ENCODE results near the gene PHOX2B.

Gene PHOX2B

DNA sequence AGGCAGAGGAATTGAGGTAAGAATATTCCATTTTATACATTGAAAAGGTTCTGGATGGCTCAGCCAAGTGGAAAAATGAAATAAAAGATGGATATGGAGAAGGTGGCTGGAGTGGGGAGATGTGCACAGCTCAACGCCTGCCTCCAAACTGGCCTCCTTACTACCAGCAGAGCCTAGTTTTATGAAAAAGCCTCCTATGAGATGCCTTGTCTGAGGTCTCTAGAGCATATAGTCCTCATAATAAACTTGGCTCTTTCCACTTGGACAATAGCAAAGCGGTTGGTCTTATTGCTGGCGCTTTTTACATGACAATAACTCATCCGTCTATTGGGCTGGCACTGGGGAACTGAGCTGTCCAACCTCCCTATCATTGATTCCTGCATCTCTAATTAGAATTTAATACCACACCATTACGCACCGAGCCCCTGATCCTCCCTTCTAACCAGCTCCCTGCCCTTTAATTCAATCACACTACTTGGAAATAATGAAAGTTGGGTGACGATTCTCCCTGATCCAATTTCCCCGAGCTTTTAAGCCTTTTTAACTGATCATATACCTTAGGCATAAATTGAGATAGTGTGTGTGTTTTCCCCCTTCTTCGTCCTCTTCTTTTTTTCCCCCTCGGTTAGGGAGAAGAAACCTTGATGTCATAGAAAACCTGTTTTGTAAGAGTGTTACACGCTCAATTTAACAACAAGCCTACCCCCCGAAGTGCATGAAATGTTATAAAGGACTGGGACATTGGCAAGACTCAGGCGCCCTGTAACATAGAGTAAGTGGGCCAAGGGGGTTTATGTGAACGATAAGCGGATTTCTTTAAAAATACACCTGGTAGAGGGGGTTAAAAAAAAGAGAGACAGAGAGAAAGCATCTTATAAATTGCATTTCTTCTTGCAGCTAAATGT is at the start of gene PHOX2B:
PHOX2B (minus strand) TSS at position 155 of the 905 bp plus-strand sequence; CDS start at position 40, 115 bp downstream.
- no peaks in the 10 kb centered on the region for H3K36me3 ChIP-seq (ENCODE audit: control insufficient read depth in 2 of 2, insufficient read depth in 2 of 2, low read length in 2 of 2)
- peaks cover 4% of the 10 kb centered on the region for H3K4me1 ChIP-seq (ENCODE audit: control insufficient read depth, insufficient read depth, low read length)
- no peak within 1 kb of the TSS for H3K27ac ChIP-seq (ENCODE audit: low read length)
- H3K9me3 ChIP-seq (ENCODE audit: control insufficient read depth in 2 of 2, low read length in 2 of 2): peaks cover 0 to 3% of the 10 kb centered on the region in 2 donors
- H3K27me3 ChIP-seq (ENCODE audit: control insufficient read depth in 1 of 2, insufficient read depth in 2 of 2, low read length in 2 of 2): peaks cover 55 to 65% of the 10 kb centered on the region in 2 donors
- no peak within 1 kb of the TSS for H3K4me3 ChIP-seq (ENCODE audit: low read length in 2 of 2)
- H3K9ac ChIP-seq (ENCODE audit: low read length in 2 of 2): no peak within 1 kb of the TSS

DNA sequence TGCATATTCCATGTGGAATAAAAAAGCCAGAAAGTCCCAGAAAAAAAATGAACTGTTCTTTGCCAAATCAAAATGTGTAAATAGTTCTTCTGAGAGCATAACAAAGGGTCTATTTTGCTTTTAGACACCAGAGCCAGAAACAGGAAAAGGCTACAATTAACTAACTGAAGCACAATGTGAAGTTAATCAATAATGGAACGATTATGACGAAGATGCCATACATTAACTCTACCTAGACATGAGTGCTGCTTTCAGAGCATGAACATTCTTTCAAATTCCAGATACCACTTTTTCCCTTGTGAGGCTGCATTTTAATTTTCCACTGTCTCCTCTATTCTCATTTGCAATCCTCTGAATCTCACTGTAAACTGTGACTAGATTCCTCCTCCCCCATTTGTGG is 48.7 kb upstream of the PHOX2B start:
- Histone ChIP-seq H3K4me3 (ENCODE audit: low read length in 2 of 2) (no peak overlapping the region), H3K4me1 (ENCODE audit: control insufficient read depth, insufficient read depth, low read length) (no peaks in the 10 kb centered on the region), H3K9ac (ENCODE audit: low read length in 2 of 2) (no peak overlapping the region), H3K27me3 (ENCODE audit: control insufficient read depth in 1 of 2, insufficient read depth in 2 of 2, low read length in 2 of 2) (peaks cover 0 to 4% of the 10 kb centered on the region in 2 donors), H3K9me3 (ENCODE audit: control insufficient read depth in 2 of 2, low read length in 2 of 2) (no peaks in the 10 kb centered on the region), H3K36me3 (ENCODE audit: control insufficient read depth in 2 of 2, insufficient read depth in 2 of 2, low read length in 2 of 2) (no peaks in the 10 kb centered on the region), H3K27ac (ENCODE audit: low read length) (no peak overlapping the region)

GRCh38 chr4:41796545-41797210 is 48.2 kb upstream of the PHOX2B start:
- Histone ChIP-seq H3K27me3 (ENCODE audit: control insufficient read depth in 1 of 2, insufficient read depth in 2 of 2, low read length in 2 of 2) (peaks cover 0 to 2% of the 10 kb centered on the region in 2 donors), H3K9ac (ENCODE audit: low read length in 2 of 2) (no peak overlapping the region), H3K9me3 (ENCODE audit: control insufficient read depth in 2 of 2, low read length in 2 of 2) (no peaks in the 10 kb centered on the region), H3K36me3 (ENCODE audit: control insufficient read depth in 2 of 2, insufficient read depth in 2 of 2, low read length in 2 of 2) (no peaks in the 10 kb centered on the region), H3K27ac (ENCODE audit: low read length) (no peak overlapping the region), H3K4me1 (ENCODE audit: control insufficient read depth, insufficient read depth, low read length) (no peaks in the 10 kb centered on the region), H3K4me3 (ENCODE audit: low read length in 2 of 2) (no peak overlapping the region)

DNA sequence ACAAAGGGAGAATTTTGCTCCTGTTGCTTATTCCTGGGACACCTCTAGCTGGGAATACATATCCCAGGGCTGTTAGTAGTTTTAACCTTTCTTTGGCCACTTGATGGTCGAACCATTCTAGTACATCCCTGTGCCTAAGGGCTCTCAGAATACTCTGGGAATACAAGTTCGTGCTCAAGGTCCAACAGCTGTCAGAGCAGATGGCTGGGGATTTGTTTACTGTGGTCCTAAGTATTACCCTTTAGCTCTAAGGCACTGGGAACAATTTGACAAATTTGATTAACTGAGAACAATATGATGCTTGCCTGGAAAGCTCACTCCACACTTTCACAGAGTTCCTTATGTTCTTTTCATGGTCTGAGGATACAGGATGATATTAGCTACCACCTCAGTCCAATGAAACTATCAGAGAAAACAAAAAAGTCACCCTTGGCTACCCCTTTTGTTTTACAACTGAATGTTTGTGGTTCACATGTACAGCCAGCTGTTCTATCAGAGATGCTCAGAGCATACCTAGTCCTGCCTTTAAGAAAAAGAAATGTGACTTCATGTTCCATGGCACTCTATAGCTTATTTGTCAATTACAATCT is 47.4 kb upstream of the PHOX2B start:
- peaks cover 0 to 4% of the 10 kb centered on the region in 2 donors for H3K27me3 ChIP-seq (ENCODE audit: control insufficient read depth in 1 of 2, insufficient read depth in 2 of 2, low read length in 2 of 2)
- no peak overlapping the region for H3K9ac ChIP-seq (ENCODE audit: low read length in 2 of 2)
- no peak overlapping the region for H3K27ac ChIP-seq (ENCODE audit: low read length)
- H3K36me3 ChIP-seq (ENCODE audit: control insufficient read depth in 2 of 2, insufficient read depth in 2 of 2, low read length in 2 of 2): no peaks in the 10 kb centered on the region
- no peaks in the 10 kb centered on the region for H3K4me1 ChIP-seq (ENCODE audit: control insufficient read depth, insufficient read depth, low read length)
- no peak overlapping the region for H3K4me3 ChIP-seq (ENCODE audit: low read length in 2 of 2)
- no peaks in the 10 kb centered on the region for H3K9me3 ChIP-seq (ENCODE audit: control insufficient read depth in 2 of 2, low read length in 2 of 2)

DNA sequence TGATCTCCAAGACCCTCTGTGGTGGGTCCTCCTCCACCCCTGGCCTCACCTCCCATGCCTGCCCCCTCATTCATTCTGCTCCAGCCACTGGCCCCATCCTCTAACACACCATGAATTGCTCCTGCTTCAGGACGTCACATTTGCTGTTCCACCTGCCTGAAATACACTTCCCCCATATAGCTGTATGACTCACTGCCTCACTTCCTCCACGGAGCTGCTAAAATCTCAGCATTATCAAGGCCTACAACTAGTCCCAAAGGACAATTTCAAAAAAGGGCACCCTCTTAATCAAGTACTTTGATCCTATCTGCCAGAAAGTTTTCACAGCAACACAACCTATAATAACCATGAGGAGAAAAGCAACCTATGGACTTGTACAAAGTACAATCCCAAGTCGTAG is 43.6 kb upstream of the PHOX2B start:
- H3K9me3 ChIP-seq (ENCODE audit: control insufficient read depth in 2 of 2, low read length in 2 of 2): no peaks in the 10 kb centered on the region
- no peaks in the 10 kb centered on the region for H3K36me3 ChIP-seq (ENCODE audit: control insufficient read depth in 2 of 2, insufficient read depth in 2 of 2, low read length in 2 of 2)
- no peaks in the 10 kb centered on the region for H3K4me1 ChIP-seq (ENCODE audit: control insufficient read depth, insufficient read depth, low read length)
- peaks cover 0 to 3% of the 10 kb centered on the region in 2 donors for H3K27me3 ChIP-seq (ENCODE audit: control insufficient read depth in 1 of 2, insufficient read depth in 2 of 2, low read length in 2 of 2)
- no peak overlapping the region for H3K4me3 ChIP-seq (ENCODE audit: low read length in 2 of 2)
- H3K27ac ChIP-seq (ENCODE audit: low read length): no peak overlapping the region
- no peak overlapping the region for H3K9ac ChIP-seq (ENCODE audit: low read length in 2 of 2)

- H3K9ac ChIP-seq (ENCODE audit: low read length in 2 of 2): no peak overlapping the region
- peaks cover 0 to 3% of the 10 kb centered on the region in 2 donors for H3K27me3 ChIP-seq (ENCODE audit: control insufficient read depth in 1 of 2, insufficient read depth in 2 of 2, low read length in 2 of 2)
- H3K4me3 ChIP-seq (ENCODE audit: low read length in 2 of 2): no peak overlapping the region
- H3K9me3 ChIP-seq (ENCODE audit: control insufficient read depth in 2 of 2, low read length in 2 of 2): no peaks in the 10 kb centered on the region
- no peaks in the 10 kb centered on the region for H3K4me1 ChIP-seq (ENCODE audit: control insufficient read depth, insufficient read depth, low read length)
- H3K36me3 ChIP-seq (ENCODE audit: control insufficient read depth in 2 of 2, insufficient read depth in 2 of 2, low read length in 2 of 2): no peaks in the 10 kb centered on the region
- no peak overlapping the region for H3K27ac ChIP-seq (ENCODE audit: low read length)
Measured at GRCh38 chr4:41791557-41791956, 43.0 kb upstream of the PHOX2B start.

DNA sequence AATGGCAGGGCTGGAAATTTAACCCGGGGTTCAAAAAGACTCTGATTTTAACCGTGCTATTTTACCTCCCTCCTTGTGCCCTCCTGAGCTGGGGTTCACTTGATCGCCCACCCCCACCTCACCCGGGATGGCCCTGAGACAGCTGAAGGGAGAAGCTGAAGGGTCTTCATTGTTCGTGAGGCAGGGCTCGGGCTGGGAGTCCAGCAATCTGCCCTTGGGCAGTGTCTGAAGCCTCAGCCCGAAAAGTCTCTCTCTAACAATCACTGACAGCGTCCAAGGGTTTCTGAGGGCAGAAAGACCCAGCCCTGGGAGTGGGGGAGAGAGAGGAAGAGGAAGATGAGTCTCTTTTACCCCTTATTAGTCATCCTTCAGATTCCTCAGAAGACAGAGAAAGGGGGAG is 39.4 kb upstream of the PHOX2B start:
- no peak overlapping the region for H3K27ac ChIP-seq (ENCODE audit: low read length)
- H3K9ac ChIP-seq (ENCODE audit: low read length in 2 of 2): no peak overlapping the region

DNA sequence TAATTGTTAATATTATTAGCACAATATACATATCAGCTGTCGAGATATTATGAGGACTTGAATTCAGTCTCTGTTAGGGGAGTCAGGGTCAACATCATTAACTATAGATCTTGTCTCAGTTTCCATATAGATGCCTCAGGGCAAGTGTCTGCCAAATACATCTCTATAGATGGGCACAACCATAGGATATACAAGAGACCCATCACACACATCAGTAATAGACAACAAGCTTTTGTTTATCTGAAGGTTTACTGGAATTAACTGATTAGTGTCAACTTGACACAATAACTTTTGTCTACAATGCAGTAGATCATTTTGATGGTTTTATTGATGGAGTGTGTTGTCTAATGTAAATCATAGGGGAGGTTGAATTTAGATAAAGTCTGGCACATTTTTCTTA is 37.1 kb upstream of the PHOX2B start:
- Histone ChIP-seq H3K36me3 (ENCODE audit: control insufficient read depth in 2 of 2, insufficient read depth in 2 of 2, low read length in 2 of 2) (no peaks in the 10 kb centered on the region), H3K4me1 (ENCODE audit: control insufficient read depth, insufficient read depth, low read length) (no peaks in the 10 kb centered on the region), H3K27me3 (ENCODE audit: control insufficient read depth in 1 of 2, insufficient read depth in 2 of 2, low read length in 2 of 2) (no peaks in the 10 kb centered on the region), H3K4me3 (ENCODE audit: low read length in 2 of 2) (no peak overlapping the region), H3K9me3 (ENCODE audit: control insufficient read depth in 2 of 2, low read length in 2 of 2) (no peaks in the 10 kb centered on the region), H3K9ac (ENCODE audit: low read length in 2 of 2) (no peak overlapping the region), H3K27ac (ENCODE audit: low read length) (no peak overlapping the region)

More for the DNA sequence above, 39.4 kb upstream of the PHOX2B start:
- peaks cover 0 to 3% of the 10 kb centered on the region in 2 donors for H3K27me3 ChIP-seq (ENCODE audit: control insufficient read depth in 1 of 2, insufficient read depth in 2 of 2, low read length in 2 of 2)
- H3K4me3 ChIP-seq (ENCODE audit: low read length in 2 of 2): no peak overlapping the region
- H3K4me1 ChIP-seq (ENCODE audit: control insufficient read depth, insufficient read depth, low read length): no peaks in the 10 kb centered on the region
- H3K9me3 ChIP-seq (ENCODE audit: control insufficient read depth in 2 of 2, low read length in 2 of 2): no peaks in the 10 kb centered on the region
- no peaks in the 10 kb centered on the region for H3K36me3 ChIP-seq (ENCODE audit: control insufficient read depth in 2 of 2, insufficient read depth in 2 of 2, low read length in 2 of 2)

- no peaks in the 10 kb centered on the region for H3K27me3 ChIP-seq (ENCODE audit: control insufficient read depth in 1 of 2, insufficient read depth in 2 of 2, low read length in 2 of 2)
- no peaks in the 10 kb centered on the region for H3K4me1 ChIP-seq (ENCODE audit: control insufficient read depth, insufficient read depth, low read length)
- no peak overlapping the region for H3K4me3 ChIP-seq (ENCODE audit: low read length in 2 of 2)
- no peak overlapping the region for H3K27ac ChIP-seq (ENCODE audit: low read length)
- no peaks in the 10 kb centered on the region for H3K36me3 ChIP-seq (ENCODE audit: control insufficient read depth in 2 of 2, insufficient read depth in 2 of 2, low read length in 2 of 2)
- no peak overlapping the region for H3K9ac ChIP-seq (ENCODE audit: low read length in 2 of 2)
- no peaks in the 10 kb centered on the region for H3K9me3 ChIP-seq (ENCODE audit: control insufficient read depth in 2 of 2, low read length in 2 of 2)
Measured at GRCh38 chr4:41784191-41784979, 35.9 kb upstream of the PHOX2B start.

DNA sequence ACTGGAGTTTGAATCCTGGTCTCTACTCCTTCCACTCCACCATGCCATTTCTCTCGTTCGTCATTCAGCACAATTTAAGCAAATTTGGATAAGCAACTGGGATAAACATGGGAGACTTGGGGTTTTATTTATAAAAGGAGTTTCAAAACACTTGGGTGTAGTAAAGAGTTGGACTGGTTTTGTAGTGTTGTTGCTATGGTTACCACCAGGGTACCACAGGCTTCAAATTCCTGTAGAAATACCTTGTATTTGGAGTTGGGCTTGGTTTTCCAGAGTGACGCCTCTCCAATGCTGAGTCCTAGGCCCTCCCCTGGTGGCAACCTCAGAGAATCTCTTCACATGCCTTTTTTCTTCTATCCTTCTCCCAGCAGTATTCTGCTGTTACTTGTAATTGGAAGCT is 27.9 kb upstream of the PHOX2B start:
- H3K27me3 ChIP-seq (ENCODE audit: control insufficient read depth in 1 of 2, insufficient read depth in 2 of 2, low read length in 2 of 2): no peaks in the 10 kb centered on the region
- H3K27ac ChIP-seq (ENCODE audit: low read length): no peak overlapping the region
- no peak overlapping the region for H3K9ac ChIP-seq (ENCODE audit: low read length in 2 of 2)
- H3K9me3 ChIP-seq (ENCODE audit: control insufficient read depth in 2 of 2, low read length in 2 of 2): no peaks in the 10 kb centered on the region
- H3K4me1 ChIP-seq (ENCODE audit: control insufficient read depth, insufficient read depth, low read length): no peaks in the 10 kb centered on the region
- H3K4me3 ChIP-seq (ENCODE audit: low read length in 2 of 2): no peak overlapping the region
- H3K36me3 ChIP-seq (ENCODE audit: control insufficient read depth in 2 of 2, insufficient read depth in 2 of 2, low read length in 2 of 2): no peaks in the 10 kb centered on the region

Data from stomach smooth muscle (tissue), 2 donors.